Fibroblast of skin of left quadriceps (primary cell): ENCODE measurements around the gene KCNH1.
A peak's percentile ranks its signal among the peaks of the same experiment; 100 is the strongest.

Source experiments
- DNase-seq, 2 experiments: peaks; one replicate each; pipeline ENCODE4 v3.0.0-alpha.2; 2013; ENCODE audit warnings: low read depth in 2 of 2

Gene KCNH1

GRCh38 chr1:210722410-210723081 lies 411.4 kb downstream of the KCNH1 start:
- DNase-seq: no peak

- no peak for DNase-seq
These were observed 418.9 kb downstream of the KCNH1 start for GRCh38 chr1:210715072-210715471.

- DNase-seq: no peak
These were observed 421.9 kb downstream of the KCNH1 start for GRCh38 chr1:210711825-210712612.

GRCh38 chr1:210709701-210710100 lies 424.2 kb downstream of the KCNH1 start:
- no peak for DNase-seq

GRCh38 chr1:210707300-210708240 lies 426.4 kb downstream of the KCNH1 start:
- DNase-seq: no peak

GRCh38 chr1:210706246-210706645 lies 427.7 kb downstream of the KCNH1 start:
- no peak for DNase-seq

GRCh38 chr1:210705086-210705485 lies 428.9 kb downstream of the KCNH1 start:
- DNase-seq: no peak

GRCh38 chr1:210703593-210703992 lies 430.4 kb downstream of the KCNH1 start:
- DNase-seq: no peak

- no peak for DNase-seq
These were observed 431.4 kb downstream of the KCNH1 start for GRCh38 chr1:210702506-210702905.

- DNase-seq: no peak
These were observed 433.4 kb downstream of the KCNH1 start for GRCh38 chr1:210700511-210700910.

GRCh38 chr1:210700083-210700482 lies 433.9 kb downstream of the KCNH1 start:
- no peak for DNase-seq

GRCh38 chr1:210698661-210699060 lies 435.3 kb downstream of the KCNH1 start:
- DNase-seq: no peak

- no peak for DNase-seq
These were observed 436.8 kb downstream of the KCNH1 start for GRCh38 chr1:210697185-210697584.

GRCh38 chr1:210696709-210697108 lies 437.2 kb downstream of the KCNH1 start:
- no peak for DNase-seq

GRCh38 chr1:210695026-210695425 lies 438.9 kb downstream of the KCNH1 start:
- DNase-seq: no peak

GRCh38 chr1:210692796-210693195 lies 441.2 kb downstream of the KCNH1 start:
- DNase-seq: no peak

GRCh38 chr1:210691039-210691610 lies 442.8 kb downstream of the KCNH1 start:
- no peak for DNase-seq

- no peak for DNase-seq
These were observed 443.7 kb downstream of the KCNH1 start for GRCh38 chr1:210690236-210690635.

GRCh38 chr1:210689826-210690225 lies 444.1 kb downstream of the KCNH1 start:
- DNase-seq: no peak

GRCh38 chr1:210688512-210689234 lies 445.3 kb downstream of the KCNH1 start:
- peak in 1 of 2 experiments; percentile 2 for DNase-seq
